GM23248 (cell line): Measurements from ENCODE around the gene EFHC1.

Experiments
- EZH2 ChIP-seq: fragments of 200-600 bp; sonication (generic); IDR thresholded peaks from 2 replicates; pipeline ENCODE4 v1.6.1; 2018; ENCODE audit warnings: antibody characterized with exemption, mild to moderate bottlenecking; ENCODE audit not compliant: insufficient read depth, poor library complexity, severe bottlenecking
- EZH2phosphoT487 ChIP-seq: fragments of 200-600 bp; sonication (generic); IDR thresholded peaks from 2 replicates; pipeline ENCODE4 v1.6.1; 2018; ENCODE audit warnings: antibody characterized with exemption, moderate library complexity, mild to moderate bottlenecking, low read depth; ENCODE audit not compliant: insufficient read depth

GRCh38 chr6:52540286-52540902 lies 120.3 kb downstream of the EFHC1 start:
- TF ChIP-seq EZH2 (no peak), EZH2phosphoT487 (no peak)
